NCI-H69 (cell line): ENCODE measurements around the gene PLIN4.

Experiments used
- DNase-seq: peaks from one replicate; lab custom pipeline; 2025; lab: John Stamatoyannopoulos, UW

Gene PLIN4

DNA sequence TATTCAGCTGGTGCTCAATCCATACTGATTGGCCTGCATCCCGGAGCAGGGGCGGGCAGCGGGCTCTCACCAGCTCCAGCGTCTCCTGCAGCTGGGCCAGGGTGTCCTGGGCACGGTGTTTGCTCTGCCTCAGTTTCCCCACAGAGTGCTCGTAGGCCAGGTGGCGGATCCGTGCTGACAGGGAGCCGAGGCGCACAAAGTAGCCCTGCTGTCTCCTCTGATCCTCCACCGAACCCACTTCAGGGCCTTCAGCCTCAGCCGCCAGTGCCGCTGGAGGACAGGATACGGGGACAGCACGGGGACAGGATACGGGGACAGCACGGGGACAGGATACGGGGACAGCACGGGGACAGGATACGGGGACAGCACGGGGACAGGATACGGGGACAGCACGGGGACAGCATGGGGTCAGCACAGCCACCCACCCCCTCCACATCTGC lies 7.3 kb upstream of the PLIN4 start:
- DNase-seq, result no peak

DNA sequence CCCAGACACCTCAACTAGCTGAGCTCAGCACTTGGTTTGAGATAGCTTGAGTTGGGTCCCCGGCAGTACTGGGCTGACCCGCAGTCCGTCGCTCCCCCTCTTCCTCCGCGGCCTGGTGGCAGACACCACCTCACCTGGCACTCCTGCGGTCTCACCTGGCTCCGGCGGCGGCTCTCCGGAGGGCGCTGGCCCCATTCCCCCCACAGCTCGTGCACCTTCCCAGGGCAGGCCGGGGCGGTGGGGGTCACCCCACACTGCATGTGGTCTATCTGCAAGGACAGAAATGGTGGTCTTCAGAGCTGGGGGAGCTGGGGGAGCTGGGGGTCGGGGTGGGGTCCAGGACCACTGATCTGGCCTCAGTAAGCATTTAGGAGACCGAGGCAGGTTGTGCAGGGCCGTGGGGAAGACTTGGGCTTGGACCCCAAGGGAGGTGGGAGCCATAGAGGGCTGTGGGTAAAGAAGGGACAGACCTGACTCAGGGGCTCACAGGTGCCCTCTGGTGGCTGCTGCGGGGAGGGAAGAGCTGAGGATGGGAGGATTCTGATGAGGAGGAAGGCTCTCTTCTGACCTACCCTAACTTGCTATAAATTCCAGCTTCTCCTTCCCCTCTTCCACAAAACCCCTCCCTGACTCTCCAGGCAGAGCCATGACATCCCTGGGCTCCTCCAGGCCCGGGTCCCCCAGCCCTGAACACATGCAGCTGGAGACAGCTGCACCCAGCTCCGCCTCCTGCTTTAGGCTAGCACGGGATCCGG lies 6.7 kb upstream of the PLIN4 start:
- peak; percentile 79 for DNase-seq

DNA sequence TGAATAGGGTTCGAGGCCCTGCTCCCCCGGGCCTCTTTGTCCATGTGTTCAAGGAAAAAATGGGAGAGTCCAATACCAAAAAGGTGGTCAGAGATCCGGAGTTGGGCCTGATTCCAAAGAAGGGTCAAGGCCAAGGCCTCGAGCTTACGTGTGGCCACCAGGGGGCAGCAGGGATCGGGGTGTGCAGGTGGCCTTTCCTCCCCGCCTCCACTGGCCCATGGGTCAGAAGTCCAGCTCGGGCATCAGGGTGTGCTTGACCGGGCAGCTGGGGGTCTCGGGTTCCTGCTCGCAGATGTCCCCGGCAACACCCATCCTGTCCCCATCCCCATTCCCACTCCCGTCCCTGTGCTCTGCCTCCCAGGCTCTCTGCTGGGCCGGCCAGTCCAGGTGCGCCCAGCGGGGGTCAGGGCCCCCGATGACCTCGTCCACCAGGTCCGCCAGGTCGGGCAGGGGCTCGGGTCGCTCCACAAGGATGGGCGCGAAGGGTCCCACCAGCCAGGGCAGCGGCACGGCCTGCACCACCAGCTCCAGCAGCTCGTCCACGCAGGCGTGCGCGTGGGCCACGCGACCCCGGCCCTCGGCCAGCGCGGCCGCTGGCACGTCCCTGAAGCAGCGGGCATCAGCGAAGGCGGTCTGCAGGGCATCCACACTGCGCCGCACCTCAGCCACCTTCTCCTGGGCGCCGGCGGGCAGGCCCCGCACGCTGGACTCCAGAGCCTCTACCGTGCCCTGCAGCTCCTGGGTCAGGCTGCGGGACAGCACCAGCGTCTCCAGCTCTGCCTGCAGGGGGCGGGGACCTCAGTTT lies 5.2 kb upstream of the PLIN4 start:
- peak; percentile 40 for DNase-seq

DNA sequence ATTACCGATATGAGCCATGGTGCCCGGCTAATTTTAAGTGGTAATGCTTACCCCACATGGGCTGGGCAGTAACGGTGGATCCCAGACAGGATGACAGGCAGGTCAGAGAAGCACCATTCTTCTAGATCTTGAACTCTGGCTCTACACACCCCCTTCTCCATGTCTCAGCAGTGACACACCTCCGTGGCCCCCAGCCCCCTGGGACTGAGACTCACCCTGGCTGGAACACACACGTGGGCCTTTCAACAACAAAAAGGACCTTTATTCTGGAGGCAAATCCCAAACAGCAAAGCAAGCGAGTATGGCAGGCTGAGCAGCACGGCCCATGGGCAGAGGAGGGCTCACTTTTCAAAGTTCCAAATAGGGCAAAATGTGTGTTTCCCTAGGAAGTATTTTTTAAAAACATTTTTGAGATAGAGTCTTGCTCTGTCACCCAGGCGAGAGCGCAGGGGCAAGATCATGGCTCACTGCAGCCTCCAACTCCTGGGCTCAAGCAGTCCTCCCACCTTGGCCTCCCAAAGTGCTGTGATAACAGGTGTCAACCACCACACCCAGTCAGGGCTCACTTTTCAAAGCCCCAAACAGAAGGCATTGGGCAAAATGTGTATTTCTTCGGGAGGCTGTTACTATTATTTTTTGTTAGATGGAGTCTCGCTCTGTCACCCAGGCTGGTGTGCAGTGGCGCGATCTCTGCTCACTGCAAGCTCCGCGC lies 4.2 kb upstream of the PLIN4 start:
- no peak for DNase-seq

DNA sequence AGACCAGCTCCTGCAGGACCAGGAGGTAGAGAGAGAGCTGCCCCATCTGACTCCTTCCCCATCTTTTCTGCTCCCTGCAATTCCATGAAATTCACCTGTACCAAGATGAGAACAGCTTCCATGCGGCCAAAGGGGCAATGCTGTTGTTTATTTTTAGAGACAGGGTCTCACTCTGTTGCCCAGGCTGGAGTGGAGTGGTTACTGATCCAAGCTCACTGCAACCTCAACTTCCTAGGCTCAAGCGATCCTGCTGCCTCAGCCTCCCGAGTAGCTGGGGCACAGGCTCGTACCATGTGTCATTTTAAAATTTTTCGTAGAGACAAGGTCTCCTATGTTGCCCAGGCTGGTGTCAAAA lies 3.6 kb upstream of the PLIN4 start:
- DNase-seq, result no peak

DNA sequence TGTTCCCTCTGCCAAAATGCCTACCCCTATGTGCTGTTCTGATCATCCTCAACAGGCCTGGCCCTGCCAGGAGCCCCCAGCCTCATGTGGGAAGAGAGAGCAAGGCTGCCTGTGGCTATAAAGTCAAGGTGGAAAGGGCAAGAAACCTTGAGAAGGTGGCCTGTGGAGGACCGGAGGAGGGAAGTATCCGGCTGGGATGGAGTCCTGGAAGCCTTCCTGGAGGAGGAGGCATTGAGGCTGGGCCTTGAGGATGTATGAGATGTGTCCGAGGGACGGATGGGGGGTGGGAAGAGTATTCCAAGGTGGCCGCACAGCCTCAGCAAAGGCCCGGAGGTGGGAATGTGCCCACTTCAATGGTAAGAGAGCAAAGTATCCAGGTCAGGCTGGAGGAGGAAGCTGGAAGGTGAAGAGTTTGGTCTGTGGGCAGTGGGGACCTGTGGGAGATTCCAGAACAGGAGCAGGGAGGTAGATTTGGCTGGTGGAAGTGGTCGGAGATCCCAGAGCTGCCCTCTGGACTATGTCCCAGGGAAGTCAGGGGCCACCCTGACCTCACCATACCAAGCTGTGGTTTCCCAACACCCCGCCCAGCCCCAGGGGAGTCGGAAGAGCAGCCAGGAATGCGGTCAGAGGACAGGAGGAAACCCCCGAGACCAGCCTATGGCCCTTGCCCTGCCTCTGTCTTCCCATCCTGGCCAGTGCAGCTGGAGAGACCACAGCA lies 3.0 kb upstream of the PLIN4 start:
- DNase-seq, result no peak

DNA sequence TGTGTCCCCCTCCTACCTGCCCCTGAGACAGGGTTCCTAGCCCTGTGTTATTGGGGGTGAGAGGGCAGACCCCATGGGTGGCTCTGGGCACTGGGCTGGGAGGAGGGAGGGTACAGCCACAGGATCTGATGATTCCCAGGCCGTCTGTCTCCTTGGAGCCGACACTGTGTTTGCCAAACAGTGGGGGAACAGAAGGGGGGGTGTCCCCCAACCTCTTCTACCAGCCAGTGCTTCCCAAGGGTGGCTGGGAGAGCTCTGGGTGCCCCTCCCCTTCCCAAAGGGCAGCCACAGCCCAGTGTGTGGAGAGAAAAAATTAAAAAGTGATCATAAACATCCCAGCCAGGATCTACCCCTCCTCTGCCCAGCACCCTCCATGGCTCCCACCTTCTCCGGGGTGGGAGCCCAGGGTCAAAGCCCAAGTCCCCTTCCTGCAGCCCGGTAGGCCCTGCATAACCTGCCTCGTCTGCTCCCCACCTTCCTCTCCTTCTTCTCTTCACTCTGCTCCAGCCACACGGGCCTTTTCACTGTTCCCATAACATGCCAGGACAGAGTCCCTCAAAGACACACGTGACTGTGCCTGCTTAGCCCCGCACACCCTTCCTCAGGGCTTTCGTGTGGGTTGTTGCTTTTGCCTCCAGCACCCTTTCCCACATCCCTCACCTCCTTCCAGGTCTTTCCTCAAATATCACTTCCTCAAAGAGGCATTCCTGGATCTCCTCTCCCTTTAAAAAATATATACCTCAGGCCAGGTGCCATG lies 1.4 kb upstream of the PLIN4 start:
- peak; percentile 47 for DNase-seq

DNA sequence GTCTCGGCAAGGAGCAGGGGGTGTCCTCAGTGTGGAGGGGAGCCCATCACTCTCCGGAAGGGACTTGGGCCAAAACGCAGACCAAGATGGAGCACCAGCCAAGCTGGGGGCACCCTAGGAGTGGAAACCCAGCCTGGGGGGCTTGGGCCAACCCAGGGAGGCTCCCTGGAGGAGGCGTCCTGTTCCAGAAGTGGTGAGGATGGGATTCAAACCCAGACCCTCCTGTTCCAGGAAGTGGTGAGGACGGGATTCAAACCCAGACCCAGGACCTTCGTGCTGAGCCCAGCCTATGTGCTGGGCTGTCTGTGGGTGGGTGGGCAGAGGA lies 848 bp upstream of the PLIN4 start:
- no peak for DNase-seq

DNA sequence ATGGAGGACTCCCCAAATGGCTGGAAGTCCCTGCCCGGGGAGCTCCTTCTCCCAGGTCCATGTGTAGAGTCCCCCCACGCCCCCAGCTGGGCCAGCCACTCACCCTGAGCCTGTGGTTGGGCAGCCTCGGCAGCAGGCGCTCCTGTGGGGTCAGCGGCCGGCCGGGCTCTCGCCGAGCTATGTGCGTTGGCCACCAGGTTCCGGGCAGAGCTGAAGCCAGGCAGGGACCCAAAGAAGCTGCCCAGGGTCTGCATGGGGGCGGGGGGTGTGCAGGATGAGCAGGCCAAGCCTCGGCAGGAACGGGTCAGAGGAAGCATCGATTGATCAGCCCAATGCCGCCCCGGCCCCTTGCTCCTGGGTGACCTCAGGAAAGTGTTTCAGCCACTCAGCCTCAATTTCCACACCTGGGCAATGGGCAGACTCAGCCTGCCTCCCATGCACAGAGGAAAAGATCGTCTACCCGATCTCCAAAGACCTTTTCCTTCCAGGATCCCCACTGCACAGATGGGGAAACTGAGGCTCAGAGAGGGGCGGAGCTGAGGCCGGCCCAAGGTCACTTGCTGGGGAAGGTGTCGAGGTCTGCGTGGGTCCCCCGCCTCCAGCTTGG lies 732 bp downstream of the PLIN4 start:
- DNase-seq, result no peak

DNA sequence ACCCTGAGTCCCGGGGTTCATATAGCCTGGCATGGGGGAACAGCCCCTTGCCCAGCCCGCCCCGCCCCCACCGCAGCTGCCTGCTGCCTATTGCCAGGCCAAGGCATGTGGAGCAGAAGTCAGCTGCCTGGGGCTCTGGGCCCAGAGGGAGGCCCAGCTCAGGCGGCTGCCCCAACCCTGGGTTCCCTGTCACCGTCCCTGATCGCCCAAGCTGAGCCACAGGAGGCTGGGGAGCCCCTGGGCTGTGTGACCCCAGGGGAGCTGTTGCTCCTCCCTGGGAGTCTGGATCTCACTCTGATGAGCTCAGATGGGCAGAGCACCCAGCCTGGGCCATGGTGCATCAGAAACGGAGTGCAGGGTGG lies 1.4 kb downstream of the PLIN4 start:
- DNase-seq, result no peak

DNA sequence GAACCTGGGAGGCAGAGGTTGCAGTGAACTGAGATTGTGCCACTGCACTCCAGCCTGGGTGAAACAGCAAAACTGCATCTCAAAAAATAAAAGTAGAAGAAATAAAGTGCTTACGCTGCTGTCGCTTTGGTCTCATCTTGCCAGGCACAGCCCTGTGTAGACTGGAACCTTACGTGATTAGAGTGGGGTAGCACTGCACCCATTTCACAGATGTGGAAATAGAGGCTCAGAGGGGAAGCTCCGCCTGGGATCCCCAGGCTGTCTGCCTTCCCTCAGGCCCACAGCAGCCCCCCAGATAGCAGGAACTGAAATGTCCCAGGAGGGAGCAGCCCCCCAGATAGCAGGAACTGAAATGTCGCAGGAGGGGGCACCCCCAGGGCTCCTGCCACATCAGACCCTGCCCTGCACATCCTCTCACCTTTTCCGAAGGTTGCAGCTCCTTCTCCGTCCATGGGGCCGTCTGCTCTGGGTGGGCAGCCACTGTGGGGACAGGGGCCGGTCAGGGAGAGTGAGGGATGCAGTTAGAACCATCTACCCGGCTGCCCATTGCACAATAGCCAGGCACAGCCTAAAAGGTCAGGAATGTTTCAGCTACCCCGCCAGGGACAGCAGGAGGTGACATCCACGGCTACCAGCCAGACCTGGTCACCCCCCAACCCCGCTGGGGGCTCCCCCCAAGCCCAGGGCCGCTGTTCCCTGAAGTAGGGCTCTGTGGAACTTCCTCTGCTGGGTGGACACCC lies 1.9 kb downstream of the PLIN4 start:
- DNase-seq, result no peak

DNA sequence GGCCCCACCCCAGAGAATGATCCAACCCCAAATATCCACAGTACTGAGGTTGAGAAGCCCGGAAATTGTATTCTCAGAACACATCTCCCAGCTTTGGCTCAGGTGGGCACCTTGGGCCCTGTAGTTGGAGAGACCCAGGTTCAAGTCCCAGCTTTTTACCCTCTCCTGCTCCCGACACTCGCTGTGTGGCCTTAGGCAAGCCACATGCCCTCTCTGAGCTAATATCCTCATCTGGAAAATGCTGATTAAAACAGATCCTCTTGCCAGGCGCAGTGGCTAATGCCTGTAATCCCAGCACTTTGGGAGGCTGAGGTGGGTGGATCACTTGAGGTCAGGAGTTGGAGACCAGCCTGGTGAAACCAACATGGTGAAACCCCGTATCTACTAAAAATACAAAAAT lies 2.6 kb downstream of the PLIN4 start:
- DNase-seq, result no peak

DNA sequence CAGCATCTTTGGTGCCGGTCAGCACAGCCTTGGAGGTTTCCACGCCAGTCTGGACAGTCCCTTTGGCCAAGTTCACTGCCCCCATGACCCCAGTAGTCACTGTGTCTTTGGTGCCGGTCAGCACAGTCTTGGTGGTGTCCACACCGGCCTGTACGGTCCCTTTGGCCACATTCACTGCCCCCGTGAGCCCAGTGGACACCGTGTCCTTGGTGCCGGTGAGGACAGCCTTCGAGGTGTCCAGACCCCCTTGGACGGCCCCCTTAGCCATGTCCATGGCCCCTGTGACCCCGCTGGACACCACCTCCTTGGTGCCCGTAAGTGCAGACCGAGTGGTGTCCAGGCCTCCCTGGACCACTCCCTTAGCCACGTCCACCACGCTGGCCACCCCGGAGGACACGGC lies 5.0 kb downstream of the PLIN4 start:
- DNase-seq, result no peak

DNA sequence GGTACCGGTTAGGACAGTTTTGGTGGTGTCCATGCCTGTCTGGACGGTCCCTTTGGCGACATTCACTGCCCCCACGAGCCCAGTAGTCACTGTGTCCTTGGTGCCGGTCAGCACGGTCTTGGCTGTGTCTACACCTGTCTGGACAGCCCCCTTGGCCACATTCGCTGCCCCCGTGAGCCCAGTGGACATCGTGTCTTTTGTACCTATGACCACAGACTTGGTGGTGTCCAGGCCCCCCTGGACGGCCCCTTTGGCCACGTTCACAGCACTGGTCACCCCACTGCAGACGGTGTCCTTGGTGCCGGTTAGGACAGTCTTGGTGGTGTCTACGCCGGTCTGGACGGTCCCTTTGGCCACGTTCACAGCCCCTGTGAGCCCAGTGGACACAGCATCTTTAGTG lies 6.2 kb downstream of the PLIN4 start:
- DNase-seq, result no peak

DNA sequence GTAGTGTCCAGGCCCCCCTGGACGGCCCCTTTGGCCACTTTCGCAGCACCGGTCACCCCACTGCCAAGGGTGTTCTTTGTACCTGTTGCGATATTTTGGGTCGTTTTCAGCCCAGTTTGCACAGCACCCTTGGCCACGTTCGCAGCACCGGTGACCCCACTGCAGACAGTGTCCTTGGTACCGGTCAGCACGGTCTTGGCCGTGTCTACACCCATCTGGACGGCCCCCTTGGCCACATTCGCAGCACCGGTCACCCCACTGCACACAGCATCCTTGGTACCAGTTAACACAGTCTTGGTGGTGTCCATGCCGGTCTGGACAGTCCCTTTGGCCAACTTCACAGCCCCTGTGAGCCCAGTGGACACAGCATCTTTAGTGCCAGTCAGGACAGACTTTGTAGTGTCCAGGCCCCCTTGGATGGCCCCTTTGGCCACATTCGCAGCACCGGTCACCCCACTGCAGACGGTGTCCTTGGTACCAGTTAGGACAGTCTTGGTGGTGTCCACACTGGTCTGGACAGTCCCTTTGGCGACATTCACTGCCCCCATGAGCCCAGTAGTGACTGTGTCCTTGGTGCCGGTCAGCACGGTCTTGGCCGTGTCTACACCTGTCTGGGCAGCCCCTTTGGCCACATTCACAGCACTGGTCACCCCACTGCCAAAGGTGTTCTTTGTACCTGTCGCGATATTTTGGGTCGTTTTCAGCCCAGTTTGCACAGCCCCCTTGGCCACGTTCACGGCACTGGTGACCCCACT lies 6.8 kb downstream of the PLIN4 start:
- DNase-seq, result no peak

DNA sequence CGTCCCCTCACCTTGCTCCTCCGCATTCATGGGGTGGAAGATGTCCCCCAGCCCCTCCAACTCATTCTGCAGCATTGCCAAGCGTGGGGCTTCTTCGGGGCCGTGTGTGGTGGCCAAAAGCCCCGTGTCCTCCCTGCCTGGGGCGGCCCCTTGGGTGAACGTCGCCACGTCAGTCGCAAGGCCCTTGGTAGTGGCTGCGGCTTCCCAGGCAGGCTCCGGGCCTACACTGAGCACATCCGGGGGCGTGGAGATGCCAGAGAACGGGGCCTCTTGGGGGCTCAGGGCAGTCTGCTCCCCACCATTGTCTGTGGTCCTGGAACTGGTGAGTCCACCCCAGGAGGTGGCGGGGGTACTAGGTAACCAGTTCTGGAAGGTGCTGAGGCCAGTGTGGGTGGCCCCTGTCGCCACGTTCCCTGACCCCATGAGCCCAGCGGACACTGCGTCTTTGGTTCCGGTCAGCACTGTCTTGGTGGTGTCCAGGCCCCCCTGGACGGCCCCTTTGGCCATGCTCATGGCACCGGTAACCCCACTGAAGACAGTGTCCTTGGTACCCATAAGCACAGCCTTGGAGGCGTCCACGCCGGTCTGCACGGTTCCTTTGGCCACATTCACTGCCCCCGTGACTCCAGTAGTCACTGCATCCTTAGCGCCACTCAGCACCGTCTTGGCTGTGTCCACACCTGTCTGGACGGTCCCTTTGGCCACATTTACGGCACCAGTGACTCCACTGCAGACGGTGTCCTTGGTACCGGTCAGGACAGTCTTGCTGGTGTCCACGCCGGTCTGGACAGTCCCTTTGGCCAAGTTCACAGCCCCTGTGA lies 7.6 kb downstream of the PLIN4 start:
- no peak for DNase-seq

DNA sequence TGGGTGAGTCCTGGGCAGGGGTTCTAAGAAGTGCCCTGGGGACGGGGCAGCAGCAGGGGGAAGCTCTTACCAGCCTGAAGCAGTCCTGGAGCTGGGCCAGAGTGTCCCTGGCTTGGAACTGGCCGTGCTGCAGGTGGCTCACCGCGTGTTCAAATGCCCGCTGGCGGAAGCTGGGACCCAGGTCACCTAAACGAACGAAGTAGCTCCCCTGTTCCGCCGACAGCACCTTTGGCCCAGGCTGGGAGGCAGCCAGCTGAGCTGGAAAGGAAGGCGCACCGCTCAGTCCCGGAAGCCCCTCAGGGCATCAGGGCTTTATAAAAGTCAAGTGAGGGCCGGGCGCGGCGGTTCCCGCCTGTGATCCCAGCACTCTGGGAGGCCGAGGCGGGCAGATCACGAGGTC lies 9.6 kb downstream of the PLIN4 start:
- peak; percentile 85 for DNase-seq

DNA sequence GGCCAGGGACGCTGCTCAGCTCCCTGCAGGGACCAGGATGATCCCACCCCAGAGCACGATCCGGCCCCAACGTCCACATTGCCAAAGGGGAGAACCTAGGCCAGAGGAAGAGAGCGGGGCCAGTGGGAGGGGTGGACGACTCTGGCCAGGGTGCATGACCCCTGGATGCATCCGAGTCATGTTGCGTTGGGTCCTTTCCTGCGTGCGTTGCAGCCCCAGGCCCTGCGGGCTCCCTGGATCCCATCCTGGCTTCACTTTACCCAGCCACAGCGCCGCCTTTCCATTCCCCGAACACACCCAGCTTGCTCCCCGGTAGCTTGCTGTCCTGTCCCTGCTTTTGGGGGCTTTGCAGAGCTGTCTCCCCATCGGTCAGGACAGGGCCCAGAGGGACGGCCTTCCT lies 10.5 kb downstream of the PLIN4 start:
- no peak for DNase-seq

DNA sequence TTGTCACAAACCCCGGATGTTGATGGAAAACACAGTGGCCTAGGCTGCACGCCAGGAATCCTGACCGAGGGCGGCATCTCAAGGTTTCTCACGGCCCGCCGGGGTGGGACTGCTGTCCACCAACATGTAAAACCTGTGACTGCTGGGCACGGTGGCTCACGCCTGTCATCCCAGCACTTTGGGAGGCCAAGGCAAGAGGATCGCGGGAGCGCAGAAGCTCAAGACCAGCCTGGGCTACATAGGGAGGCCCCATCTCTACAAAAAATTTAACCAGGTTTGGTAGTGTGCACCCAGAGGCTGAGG lies 11.2 kb downstream of the PLIN4 start:
- DNase-seq, result no peak
